K562 (cell line): Measurements from ENCODE around the gene MBOAT1. TPM values are rescaled to one million over a fixed set of nuclear protein-coding genes. Genes with fewer than 3 reads are reported as not detected.

Experiments used
- CHD2 ChIP-seq: IDR thresholded peaks from 2 replicates; pipeline ENCODE4 v1.6.1; 2011; ENCODE audit warnings: low read depth, low read length
- CREB3L1 ChIP-seq: fragments of 450-650 bp; IDR thresholded peaks from 2 replicates; pipeline ENCODE4 v1.6.1; 2014; ENCODE audit warnings: low read depth, mild to moderate bottlenecking, moderate library complexity, borderline replicate concordance
- DPF2 ChIP-seq: fragments of 450-650 bp; IDR thresholded peaks from 2 replicates; pipeline ENCODE4 v1.6.1; 2016
- FOXO4 ChIP-seq: fragments of 450-650 bp; formaldehyde crosslinking; IDR thresholded peaks from 2 replicates; pipeline ENCODE4 v1.4.0; 2020; ENCODE audit warnings: mild to moderate bottlenecking, moderate library complexity
- HNRNPL ChIP-seq: fragments of 200-400 bp; formaldehyde crosslinking; IDR thresholded peaks from 2 replicates; pipeline ENCODE4 v1.6.1; 2017; ENCODE audit warnings: low read depth, mild to moderate bottlenecking, low read length
- MED1 ChIP-seq: sonication (generic); formaldehyde crosslinking; IDR thresholded peaks from 2 replicates; pipeline ENCODE4 v1.8.1; 2023; ENCODE audit warnings: missing genetic modification reagents, borderline replicate concordance
- NFXL1 ChIP-seq: fragments of 450-650 bp; formaldehyde crosslinking; IDR thresholded peaks from 2 replicates; pipeline ENCODE4 v1.4.0; 2021; ENCODE audit warnings: mild to moderate bottlenecking
- PML ChIP-seq: IDR thresholded peaks from 2 replicates; pipeline ENCODE4 v1.6.1; 2012; ENCODE audit warnings: low read length, inconsistent platforms
- POLR2B ChIP-seq: fragments of 450-650 bp; IDR thresholded peaks from 2 replicates; pipeline ENCODE4 v1.6.1; 2018; ENCODE audit warnings: low read depth; ENCODE audit not compliant: partially characterized antibody
- RAD21 ChIP-seq, 2 experiments: fragments of 250-450 bp in 1 of 2; fragments of 450-650 bp in 1 of 2; sonication (Bioruptor Pico) in 1 of 2; formaldehyde crosslinking in 1 of 2; IDR thresholded peaks in 1 of 2; conservative IDR thresholded peaks in 1 of 2; 2 replicates each; pipeline versions ENCODE4 v1.4.0 to v1.8.0; 2020 to 2022; ENCODE audit warnings: mild to moderate bottlenecking in 2 of 2, moderate library complexity in 1 of 2
- RB1 ChIP-seq: fragments of 450-650 bp; IDR thresholded peaks from 2 replicates; pipeline ENCODE4 v1.6.1; 2017; ENCODE audit warnings: low read depth, mild to moderate bottlenecking
- WHSC1 ChIP-seq: IDR thresholded peaks from one replicate; pipeline ENCODE4 v1.6.1; 2012; ENCODE audit warnings: low read length, control low read depth, inconsistent platforms
- ZNF165 ChIP-seq: fragments of 250-450 bp; sonication (Bioruptor Pico); IDR thresholded peaks from 2 replicates; pipeline ENCODE4 v1.4.0; 2020; ENCODE audit warnings: borderline replicate concordance
- ZNF551 ChIP-seq: fragments of 250-450 bp; sonication (Bioruptor Pico); IDR thresholded peaks from 2 replicates; pipeline ENCODE4 v1.5.0; 2021; ENCODE audit warnings: mild to moderate bottlenecking, moderate library complexity
- ZNF740 ChIP-seq, 3 experiments: fragments of 200-800 bp in 1 of 3; sonication (Bioruptor generic) in 1 of 3; sonication (generic) in 1 of 3; formaldehyde crosslinking in 1 of 3; IDR thresholded peaks; 2 replicates each; pipeline versions ENCODE4 v1.6.1 to v1.8.0; 2016 to 2022; ENCODE audit warnings: mild to moderate bottlenecking in 2 of 3, missing compliant biosample characterization in 2 of 3, missing genetic modification characterization in 2 of 3, missing genetic modification reagents in 1 of 3
- ZNF77 ChIP-seq: fragments of 250-450 bp; sonication (Bioruptor Pico); IDR thresholded peaks from 2 replicates; pipeline ENCODE4 v1.5.0; 2020
- polyA plus RNA-seq, 8 experiments: library from polyadenylated mRNA; depleted of rRNA in 4 of 8; stranded (reverse) in 5 of 8; unstranded in 3 of 8; fragments of >200 nt; fragmentation: Nextera tagmentation in 2 of 8; fragmentation: Illumina TruSeq in 1 of 8; extraction: Ambion mirVana in 2 of 8; extraction: Trizol in 1 of 8; gene quantifications; 2 replicates each; pipeline versions ENCODE4 v1.2.1 to v1.2.3, GENCODE V29; 2011 to 2014; ENCODE audit warnings: inconsistent platforms in 1 of 8, missing spikeins in 1 of 8
- total RNA-seq, 7 experiments: library from RNA; depleted of rRNA in 6 of 7; stranded (reverse); fragments of >200 nt in 6 of 7; fragmentation: Illumina TruSeq in 2 of 7; extraction: Trizol in 2 of 7; gene quantifications; 2 replicates each; pipeline versions ENCODE4 v1.2.1 to v1.2.3, GENCODE V29; 2011 to 2021; ENCODE audit warnings: low replicate concordance in 1 of 7
- TF ChIP-seq, protein P1 (sequence below): sonication (generic); formaldehyde crosslinking; IDR thresholded peaks from 2 replicates; pipeline ENCODE4 v1.4.0; 2020; ENCODE audit warnings: mild to moderate bottlenecking, missing genetic modification reagents
- TF ChIP-seq, protein P2 (sequence below): fragments of 250-450 bp; sonication (Bioruptor Pico); IDR thresholded peaks from 2 replicates; pipeline ENCODE4 v1.9.0; 2021; ENCODE audit warnings: mild to moderate bottlenecking
- TF ChIP-seq, protein P3 (sequence below): fragments of 250-450 bp; sonication (Bioruptor Pico); IDR thresholded peaks from 2 replicates; pipeline ENCODE4 v1.5.0; 2021

The MBOAT1 gene
- total and polyA plus RNA-seq, 9 of the 15 experiments (the other 6 are each of a cell fraction or from before 2014, with no cell fraction given), result 0.13 to 16.5 (median 10.3) TPM

- TF ChIP-seq, protein P1, sequence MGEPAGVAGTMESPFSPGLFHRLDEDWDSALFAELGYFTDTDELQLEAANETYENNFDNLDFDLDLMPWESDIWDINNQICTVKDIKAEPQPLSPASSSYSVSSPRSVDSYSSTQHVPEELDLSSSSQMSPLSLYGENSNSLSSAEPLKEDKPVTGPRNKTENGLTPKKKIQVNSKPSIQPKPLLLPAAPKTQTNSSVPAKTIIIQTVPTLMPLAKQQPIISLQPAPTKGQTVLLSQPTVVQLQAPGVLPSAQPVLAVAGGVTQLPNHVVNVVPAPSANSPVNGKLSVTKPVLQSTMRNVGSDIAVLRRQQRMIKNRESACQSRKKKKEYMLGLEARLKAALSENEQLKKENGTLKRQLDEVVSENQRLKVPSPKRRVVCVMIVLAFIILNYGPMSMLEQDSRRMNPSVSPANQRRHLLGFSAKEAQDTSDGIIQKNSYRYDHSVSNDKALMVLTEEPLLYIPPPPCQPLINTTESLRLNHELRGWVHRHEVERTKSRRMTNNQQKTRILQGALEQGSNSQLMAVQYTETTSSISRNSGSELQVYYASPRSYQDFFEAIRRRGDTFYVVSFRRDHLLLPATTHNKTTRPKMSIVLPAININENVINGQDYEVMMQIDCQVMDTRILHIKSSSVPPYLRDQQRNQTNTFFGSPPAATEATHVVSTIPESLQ (CRISPR knock-in tag), result no peak; the same call in 1 of the 2 replicates
- peak; percentile 26; the same call in 1 of the 2 replicates for TF ChIP-seq DPF2
- TF ChIP-seq POLR2B, result no peak
- TF ChIP-seq ZNF165 (CRISPR knock-in tag), result peak; percentile 51; the same call in 1 of the 2 replicates
- no peak for TF ChIP-seq CHD2
- no peak for TF ChIP-seq HNRNPL
- TF ChIP-seq, protein P2, sequence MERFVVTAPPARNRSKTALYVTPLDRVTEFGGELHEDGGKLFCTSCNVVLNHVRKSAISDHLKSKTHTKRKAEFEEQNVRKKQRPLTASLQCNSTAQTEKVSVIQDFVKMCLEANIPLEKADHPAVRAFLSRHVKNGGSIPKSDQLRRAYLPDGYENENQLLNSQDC (CRISPR knock-in tag), result no peak
- TF ChIP-seq RAD21 (CRISPR knock-in tag; conservative IDR thresholded peaks at IDR 0.05 in 1 of 2, IDR thresholded peaks at IDR 0.05 in 1 of 2), result no peak
- no peak for TF ChIP-seq ZNF551 (CRISPR knock-in tag)
- peak; percentile 57; the same call in 1 of the 2 replicates for TF ChIP-seq FOXO4 (CRISPR knock-in tag)
- TF ChIP-seq MED1, result no peak
- TF ChIP-seq, protein P3, sequence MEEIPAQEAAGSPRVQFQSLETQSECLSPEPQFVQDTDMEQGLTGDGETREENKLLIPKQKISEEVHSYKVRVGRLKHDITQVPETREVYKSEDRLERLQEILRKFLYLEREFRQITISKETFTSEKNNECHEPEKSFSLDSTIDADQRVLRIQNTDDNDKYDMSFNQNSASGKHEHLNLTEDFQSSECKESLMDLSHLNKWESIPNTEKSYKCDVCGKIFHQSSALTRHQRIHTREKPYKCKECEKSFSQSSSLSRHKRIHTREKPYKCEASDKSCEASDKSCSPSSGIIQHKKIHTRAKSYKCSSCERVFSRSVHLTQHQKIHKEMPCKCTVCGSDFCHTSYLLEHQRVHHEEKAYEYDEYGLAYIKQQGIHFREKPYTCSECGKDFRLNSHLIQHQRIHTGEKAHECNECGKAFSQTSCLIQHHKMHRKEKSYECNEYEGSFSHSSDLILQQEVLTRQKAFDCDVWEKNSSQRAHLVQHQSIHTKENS, result no peak
- no peak for TF ChIP-seq RB1
- TF ChIP-seq WHSC1, result no peak
- TF ChIP-seq ZNF77 (CRISPR knock-in tag), result no peak
- TF ChIP-seq NFXL1 (CRISPR knock-in tag), result peak; percentile 84
- TF ChIP-seq CREB3L1, result no peak
- TF ChIP-seq PML, result peak; percentile 4; the same call in 1 of the 2 replicates
- TF ChIP-seq ZNF740 (CRISPR knock-in tag; IDR thresholded peaks at IDR 0.05), result no peak
- peak in 1 of 2 experiments; percentile 95; a peak in 2 of 4 replicates for TF ChIP-seq ZNF740 (tag; IDR thresholded peaks at IDR 0.05)
Measured at GRCh38 chr6:20203561-20204511, 8.4 kb downstream of the MBOAT1 start (continued).
